WTC11 (cell line): Measurements from ENCODE around the gene OR2L2. TPM values are rescaled to one million over a fixed set of nuclear protein-coding genes. Genes with fewer than 3 reads are reported as not detected.
"Not testable (repeated sequence)": the region's sequence is repeated elsewhere in the genome, so short reads cannot be mapped to it uniquely, and the experiment has no call there.

Experiments used
- ATAC-seq: fragments of 200-7000 bp; cut with Tn5 transposase; 2 replicates; pipeline ENCODE4 v1.10.0; 2021; ENCODE audit warnings: mild to moderate bottlenecking, moderate library complexity
- CTCF ChIA-PET: fragments of 300-600 bp; sonication (Branson Sonifier 250); formaldehyde crosslinking; loops from one replicate; lab custom pipeline; 2021; ENCODE audit warnings: antibody characterized with exemption; lab: Charles Lee
- POLR2A ChIA-PET: fragments of 350-600 bp; sonication (Branson Sonifier 250); formaldehyde crosslinking; loops from one replicate; lab custom pipeline; 2021; ENCODE audit warnings: antibody characterized with exemption; lab: Charles Lee
- DNase-seq: peaks from one replicate; pipeline ENCODE4 v3.0.0; 2021; ENCODE audit warnings: low spot score
- H3K27ac Mint-ChIP-seq: 2 replicates; pipeline ENCODE4 v1.8.0; 2021; ENCODE audit warnings: mixed read lengths
- H3K27me3 Mint-ChIP-seq: 2 replicates; pipeline ENCODE4 v1.8.0; 2021; ENCODE audit warnings: low read depth, mild to moderate bottlenecking, moderate library complexity, mixed read lengths
- H3K36me3 Mint-ChIP-seq: 2 replicates; pipeline ENCODE4 v1.8.0; 2021; ENCODE audit warnings: mixed read lengths
- H3K4me1 Mint-ChIP-seq: 2 replicates; pipeline ENCODE4 v1.8.0; 2022; ENCODE audit warnings: mixed read lengths
- H3K4me3 Mint-ChIP-seq: 2 replicates; pipeline ENCODE4 v1.8.0; 2021; ENCODE audit warnings: mild to moderate bottlenecking, moderate library complexity, mixed read lengths
- H3K9me3 Mint-ChIP-seq: 2 replicates; pipeline ENCODE4 v1.8.0; 2021; ENCODE audit warnings: mixed read lengths
- PREB ChIP-seq: sonication (generic); formaldehyde crosslinking; IDR thresholded peaks from 2 replicates; pipeline ENCODE4 v1.8.1; 2022; ENCODE audit warnings: mild to moderate bottlenecking, missing genetic modification reagents, moderate library complexity, borderline replicate concordance
- total RNA-seq: library from RNA; stranded (reverse); gene quantifications from 3 replicates; pipeline ENCODE4 v1.2.3, GENCODE V29; 2021

Gene OR2L2
- total RNA-seq, 1 experiment from 2014 or later = not detected

DNA sequence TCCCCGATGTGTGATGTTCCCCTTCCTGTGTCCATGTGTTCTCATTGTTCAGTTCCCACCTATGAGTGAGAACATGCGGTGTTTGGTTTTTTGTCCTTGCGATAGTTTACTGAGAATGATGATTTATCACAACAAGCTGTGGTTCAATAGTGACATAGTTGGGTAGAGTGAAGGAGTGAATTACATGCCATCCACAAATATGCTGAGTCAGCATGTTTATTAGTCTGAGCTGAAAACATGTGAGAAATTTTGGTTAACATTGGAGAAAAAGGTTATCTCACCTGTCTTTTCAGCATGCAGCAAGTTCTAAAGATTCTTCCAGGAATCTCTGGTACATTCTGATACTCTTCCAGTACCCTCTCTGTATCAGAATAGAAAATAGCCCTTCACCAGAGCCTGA, 35.7 kb downstream of the OR2L2 start:
- DNase-seq (no peak), ATAC-seq (no peak)
- POLR2A ChIA-PET = no interaction called here
- H3K9me3 Mint-ChIP-seq = peaks cover 77% of the 10 kb centered on the region
- CTCF ChIA-PET = no interaction called here
- H3K27ac Mint-ChIP-seq = no peak overlapping the region
- H3K4me3 Mint-ChIP-seq = no peak overlapping the region
- peaks cover 59% of the 10 kb centered on the region for H3K36me3 Mint-ChIP-seq
- H3K4me1 Mint-ChIP-seq = no peaks in the 10 kb centered on the region
- TF ChIP-seq PREB = no peak
- no peaks in the 10 kb centered on the region for H3K27me3 Mint-ChIP-seq

- H3K4me3 Mint-ChIP-seq, H3K27me3 Mint-ChIP-seq, ATAC-seq, POLR2A ChIA-PET, DNase-seq, H3K4me1 Mint-ChIP-seq, H3K27ac Mint-ChIP-seq, CTCF ChIA-PET: not testable (repeated sequence)
- Mint-ChIP-seq H3K36me3 (peaks cover 59% of the 10 kb centered on the region), H3K9me3 (peaks cover 78% of the 10 kb centered on the region)
Measured at GRCh38 chr1:248083864-248084263, 54.0 kb downstream of the OR2L2 start.

Other genes starting within 250 kb of the OR2L2 start
- gene OR14A16, start 206.0 kb upstream of the OR2L2 start, total RNA-seq = 0.17 to 0.18 TPM in 2 of 3 replicates, not detected in the other
- not detected in 3 replicates for gene OR11L1, start 188.2 kb upstream of the OR2L2 start, total RNA-seq
- 1.0 to 1.9 TPM (median 1.6 TPM) in 3 replicates for gene TRIM58, start 172.9 kb upstream of the OR2L2 start, total RNA-seq
- gene OR2W3, start 134.5 kb upstream of the OR2L2 start, total RNA-seq = 0.17 to 0.41 TPM (median 0.32 TPM) in 3 replicates
- not detected in 3 replicates for gene OR2T8, start 109.8 kb upstream of the OR2L2 start, total RNA-seq
- gene OR2AJ1, start 105.2 kb upstream of the OR2L2 start, total RNA-seq = not detected in 3 replicates
- not detected in 3 replicates for gene OR2L8, start 81.2 kb upstream of the OR2L2 start, total RNA-seq
- gene OR2AK2, start 64.8 kb upstream of the OR2L2 start, total RNA-seq = not detected in 3 replicates
- gene OR2L5, start 16.4 kb upstream of the OR2L2 start, total RNA-seq = not detected in 3 replicates
- gene OR2L3, start 16.8 kb downstream of the OR2L2 start, total RNA-seq = not detected in 3 replicates
- gene OR2L13, start 65.1 kb downstream of the OR2L2 start, total RNA-seq = not detected in 3 replicates
- not detected in 3 replicates for gene OR2M5, start 115.1 kb downstream of the OR2L2 start, total RNA-seq
- gene OR2M2, start 144.8 kb downstream of the OR2L2 start, total RNA-seq = not detected in 3 replicates
- not detected in 3 replicates for gene OR2M3, start 167.2 kb downstream of the OR2L2 start, total RNA-seq
- gene OR2M4, start 201.3 kb downstream of the OR2L2 start, total RNA-seq = not detected in 3 replicates
- not detected in 3 replicates for gene OR2T33, start 247.9 kb downstream of the OR2L2 start, total RNA-seq